Neural cell (in vitro differentiated cells): ENCODE measurements around the gene AEN.

Source experiments
- CTCF ChIP-seq: fragments of 450-650 bp; IDR thresholded peaks from 2 replicates; pipeline ENCODE4 v1.5.1; 2014; ENCODE audit warnings: antibody characterized with exemption, mild to moderate bottlenecking, moderate library complexity; ENCODE audit not compliant: poor library complexity, severe bottlenecking
- EP300 ChIP-seq: fragments of 450-650 bp; conservative IDR thresholded peaks from 2 replicates; pipeline ENCODE4 v1.6.1; 2014; ENCODE audit warnings: antibody characterized with exemption, mild to moderate bottlenecking, moderate library complexity; ENCODE audit not compliant: poor library complexity, severe bottlenecking
- EZH2 ChIP-seq: fragments of 200-600, 300-800 bp; shearing (Covaris generic), sonication (generic); IDR thresholded peaks from 2 replicates; pipeline ENCODE4 v1.6.1; 2014; ENCODE audit warnings: antibody characterized with exemption, low read length, borderline replicate concordance, mild to moderate bottlenecking; ENCODE audit not compliant: insufficient read depth, poor library complexity, severe bottlenecking
- MXI1 ChIP-seq: fragments of 450-650 bp; conservative IDR thresholded peaks from 2 replicates; pipeline ENCODE4 v1.6.1; 2014; ENCODE audit warnings: antibody characterized with exemption, mild to moderate bottlenecking; ENCODE audit not compliant: poor library complexity, severe bottlenecking
- POLR2AphosphoS5 ChIP-seq: IDR thresholded peaks from 2 replicates; pipeline ENCODE4 v1.6.1; 2012
- RAD21 ChIP-seq: fragments of 450-650 bp; conservative IDR thresholded peaks from 2 replicates; pipeline ENCODE4 v1.6.1; 2014; ENCODE audit warnings: antibody characterized with exemption, mild to moderate bottlenecking, moderate library complexity
- REST ChIP-seq: IDR thresholded peaks from 2 replicates; pipeline ENCODE4 v1.6.1; 2012; ENCODE audit warnings: borderline replicate concordance
- TAF1 ChIP-seq: IDR thresholded peaks from 2 replicates; pipeline ENCODE4 v1.6.1; 2012; ENCODE audit warnings: low read depth

DNA sequence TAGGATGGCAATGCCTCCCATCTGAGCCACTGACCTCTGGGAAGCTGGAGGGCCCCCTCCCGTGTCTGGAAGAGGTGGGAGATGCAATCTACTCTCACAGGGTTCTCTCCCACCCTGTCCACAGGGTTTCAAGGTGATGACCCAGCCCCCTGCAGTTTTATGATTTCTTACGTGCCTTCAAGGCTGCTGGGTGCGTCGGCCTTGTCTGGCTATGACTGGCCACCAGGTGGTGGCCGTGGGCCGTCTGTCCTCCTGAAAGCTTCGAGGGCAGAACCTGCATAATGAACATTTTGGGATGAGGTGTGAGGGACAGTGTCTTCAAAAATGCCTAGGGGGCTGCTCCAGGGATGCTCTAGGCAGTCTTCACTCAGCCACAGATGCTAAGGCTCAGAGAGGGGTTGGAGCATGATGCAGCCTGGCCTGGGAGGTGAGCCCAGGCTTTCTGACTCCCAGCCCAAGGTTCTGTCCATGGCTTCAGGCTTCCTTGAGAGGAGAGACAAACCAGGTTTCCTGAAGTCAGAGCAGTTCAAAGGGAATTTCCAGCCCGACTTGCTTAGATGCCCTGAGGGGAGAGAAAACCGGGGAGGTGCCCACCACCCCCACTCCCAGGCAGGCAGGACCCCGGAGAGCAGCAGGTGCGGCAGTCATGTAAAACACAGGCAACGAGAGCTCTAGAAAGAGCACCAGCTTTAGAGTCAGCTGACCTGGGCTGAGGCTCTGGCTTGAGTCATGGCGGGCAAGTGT is 36.4 kb downstream of the AEN start:
- TF ChIP-seq REST (no peak), POLR2AphosphoS5 (no peak), EP300 (no peak), CTCF (peak; percentile 60), RAD21 (peak; percentile 60), TAF1 (no peak), EZH2 (no peak), MXI1 (no peak)
